Adrenal gland (tissue), 12 donors: ENCODE data around the gene PPIL1. TPM values are rescaled to one million over a fixed set of nuclear protein-coding genes. Genes with fewer than 3 reads are reported as not detected.
"Not testable (repeated sequence)": the region's sequence is repeated elsewhere in the genome, so short reads cannot be mapped to it uniquely, and the experiment has no call there.

Experiments
- DNase-seq, 7 donors: peaks; one replicate each; pipeline ENCODE4 v3.0.0-alpha.2; 2019 to 2020
- H3K27ac ChIP-seq, 5 donors: fragments of 200-600 bp; sonication (generic) in 4 of 5; 1 replicate in 3 of 5; 2 replicates in 2 of 5; pipeline versions ENCODE4 v1.5.1 to v1.8.0; 2016 to 2020; ENCODE audit warnings: mild to moderate bottlenecking in 1 of 5
- H3K27me3 ChIP-seq: fragments of 200-600 bp; 2 replicates; pipeline ENCODE4 v1.8.0; 2021
- H3K36me3 ChIP-seq, 2 donors: fragments of 200-600 bp; replicated peaks in 1 of 2; 1 replicate in 1 of 2; 2 replicates in 1 of 2; pipeline versions ENCODE4 v1.5.1 to v1.8.0; 2018 to 2022
- H3K4me1 ChIP-seq, 2 donors: fragments of 200-600 bp; replicated peaks in 1 of 2; 1 replicate in 1 of 2; 2 replicates in 1 of 2; pipeline versions ENCODE4 v1.5.1 to v1.8.0; 2018 to 2021
- H3K4me3 ChIP-seq, 4 donors: fragments of 200-600 bp; sonication (generic) in 3 of 4; one replicate each; pipeline ENCODE4 v1.5.1; 2016 to 2018
- H3K9me3 ChIP-seq, 3 donors: fragments of 200-600 bp; sonication (generic) in 1 of 3; replicated peaks in 1 of 3; 1 replicate in 2 of 3; 2 replicates in 1 of 3; pipeline versions ENCODE4 v1.5.1 to v1.8.0; 2016 to 2021
- CTCF ChIP-seq, 6 experiments: fragments of 450-650 bp in 4 of 6; fragments of 200-600 bp in 2 of 6; sonication (generic) in 1 of 6; IDR thresholded peaks; 1 replicate in 5 of 6; 2 replicates in 1 of 6; pipeline versions ENCODE4 v1.5.1 to v1.8.0; 2016 to 2021; ENCODE audit warnings: antibody characterized with exemption in 6 of 6, mild to moderate bottlenecking in 2 of 6, moderate library complexity in 1 of 6
- POLR2A ChIP-seq, 2 donors: fragments of 450-650 bp; IDR thresholded peaks; one replicate each; pipeline ENCODE4 v1.6.1; 2017; ENCODE audit warnings: antibody characterized with exemption in 2 of 2, mild to moderate bottlenecking in 2 of 2, moderate library complexity in 1 of 2
- WGBS, 4 donors: extraction: QIAGEN DNeasy Blood & Tissue Kit in 2 of 4; methylation state at CpG; one replicate each; pipeline versions ENCODE4 v1.1.5 to v1.1.7; 2013 to 2017; 5-methylcytosine and 5-hydroxymethylcytosine counted together
- intact Hi-C, 2 donors: fragments of 100-400 bp; cut with DNase I; formaldehyde crosslinking; loops; one replicate each; pipeline versions ENCODE4 v1.14.1 to v1.15.0; 2022 to 2023
- polyA plus RNA-seq, 3 donors: library from polyadenylated mRNA; stranded (reverse); fragments of 200-250 nt in 2 of 3; fragments of 350-450 nt in 1 of 3; fragmentation: Illumina TruSeq in 1 of 3; extraction: RNeasy Lipid Tissue Mini Kit (QIAGEN cat#74804) in 1 of 3; gene quantifications; one replicate each; pipeline ENCODE4 v1.2.3, GENCODE V29; 2013 to 2014
- total RNA-seq, 9 donors: library from RNA; depleted of rRNA in 4 of 9; stranded (reverse); fragments of >200 nt in 4 of 9; fragments of 120-200 nt in 1 of 9; fragmentation: NEBNext Ultra II Directional in 1 of 9; extraction: Animal tissue kit (Norgen Biotek cat#: 25700) in 1 of 9; gene quantifications; one replicate each; pipeline versions ENCODE4 v1.1.0 to v1.2.4, GENCODE V29; 2013 to 2023
- donor health status: healthy with polysubstance abuse.
- donor health status: Bipolar disorder and iron deficiency.
- donor health status: DM: yes; HTN: yes; CAD: no.
- donor health status: DM: no; HTN: no; CAD: no.
- donor health status: DM: no; HTN: no; CAD: no.
- donor health status: DM: yes; HTN: yes; CAD: no.

PPIL1 gene
- total and polyA plus RNA-seq, 12 donors, result 8.2 to 138 (median 49.9) TPM

GRCh38 chr6:36813526-36813925, 61.1 kb downstream of the PPIL1 start:
- Histone ChIP-seq H3K36me3 (no peaks in the 10 kb centered on the region), H3K27me3 (no peaks in the 10 kb centered on the region), H3K27ac (no peak overlapping the region), H3K9me3 (no peaks in the 10 kb centered on the region), H3K4me3 (no peak overlapping the region), H3K4me1 (no peaks in the 10 kb centered on the region)
- WGBS, 4 donors, result 64 to 82% (median 65%) methylated on average over 3 of the region's 3 CpGs
- intact Hi-C loops, result no loop called here
- TF ChIP-seq CTCF (IDR thresholded peaks at IDR 0.05), result no peak
- no peak for TF ChIP-seq POLR2A (IDR thresholded peaks at IDR 0.05)
- no peak for DNase-seq

- DNase-seq, H3K27me3 ChIP-seq, H3K4me1 ChIP-seq, H3K36me3 ChIP-seq, intact Hi-C loops, H3K4me3 ChIP-seq, H3K27ac ChIP-seq, H3K9me3 ChIP-seq: not testable (repeated sequence)
- WGBS, 4 donors, result 86 to 88% (median 87%) methylated on average over 3 of the region's 3 CpGs
Measured at GRCh38 chr6:36813047-36813446, 61.6 kb downstream of the PPIL1 start.

GRCh38 chr6:36809941-36810803, 64.4 kb downstream of the PPIL1 start:
- intact Hi-C loops, result no loop called here
- Histone ChIP-seq H3K27me3 (no peaks in the 10 kb centered on the region), H3K4me1 (no peaks in the 10 kb centered on the region), H3K9me3 (no peaks in the 10 kb centered on the region), H3K36me3 (no peaks in the 10 kb centered on the region), H3K4me3 (no peak overlapping the region), H3K27ac (no peak overlapping the region)
- no peak for DNase-seq
- WGBS, 4 donors, result 84 to 87% (median 85%) methylated on average over 16 of the region's 16 CpGs
- TF ChIP-seq CTCF (IDR thresholded peaks at IDR 0.05) (no peak), POLR2A (IDR thresholded peaks at IDR 0.05) (no peak)

- no peak overlapping the region for H3K27ac ChIP-seq
- TF ChIP-seq CTCF (IDR thresholded peaks at IDR 0.05), result no peak
- TF ChIP-seq POLR2A (IDR thresholded peaks at IDR 0.05), result no peak
- no peaks in the 10 kb centered on the region for H3K36me3 ChIP-seq
- no peak for DNase-seq
- H3K4me1 ChIP-seq, result no peaks in the 10 kb centered on the region
- WGBS, 4 donors, result 87 to 92% (median 89%) methylated on average over 6 of the region's 6 CpGs
- H3K9me3 ChIP-seq, result no peaks in the 10 kb centered on the region
- intact Hi-C loops, result no loop called here
- H3K4me3 ChIP-seq, result no peak overlapping the region
- H3K27me3 ChIP-seq, result no peaks in the 10 kb centered on the region
Measured at GRCh38 chr6:36809156-36809555, 65.4 kb downstream of the PPIL1 start.

- TF ChIP-seq CTCF (IDR thresholded peaks at IDR 0.05) (no peak), POLR2A (IDR thresholded peaks at IDR 0.05) (no peak)
- DNase-seq, result no peak
- no peak overlapping the region for H3K27ac ChIP-seq
- H3K4me3 ChIP-seq, result no peak overlapping the region
- no peaks in the 10 kb centered on the region for H3K27me3 ChIP-seq
- no peaks in the 10 kb centered on the region for H3K4me1 ChIP-seq
- no peaks in the 10 kb centered on the region for H3K9me3 ChIP-seq
- H3K36me3 ChIP-seq, result no peaks in the 10 kb centered on the region
- intact Hi-C loops, result no loop called here
- WGBS, 4 donors, result 40 to 58% (median 48%) methylated on average over 5 of the region's 5 CpGs
Measured at GRCh38 chr6:36808634-36809033, 66.0 kb downstream of the PPIL1 start.
